AG04450 (cell line): Measurements from ENCODE around the gene ESPNL. TPM values are rescaled to one million over a fixed set of nuclear protein-coding genes. Genes with fewer than 3 reads are reported as not detected.

Experiments
- CTCF ChIA-PET: fragments of 300-600, 350-600 bp; formaldehyde crosslinking; extraction: SDS; loops from one replicate; lab custom pipeline; 2022; ENCODE audit warnings: antibody characterized with exemption, inconsistent platforms; lab: Charles Lee
- POLR2A ChIA-PET: fragments of 350-600 bp; formaldehyde crosslinking; extraction: SDS; loops from one replicate; lab custom pipeline; 2021; ENCODE audit warnings: antibody characterized with exemption, inconsistent platforms; lab: Yijun Ruan, JAX
- DNase-seq: peaks from one replicate; pipeline ENCODE4 v3.0.0-alpha.2; 2011; ENCODE audit warnings: low read depth, low spot score
- H3K27ac ChIP-seq: one replicate; pipeline ENCODE4 v1.5.1; 2012; ENCODE audit warnings: low read depth, low read length, control low read depth
- H3K27me3 ChIP-seq: one replicate; pipeline ENCODE4 v1.6.0; 2012; ENCODE audit warnings: low read length; ENCODE audit not compliant: control insufficient read depth, insufficient read depth
- H3K4me3 ChIP-seq: 2 replicates; pipeline ENCODE4 v1.5.1; 2011; ENCODE audit warnings: mild to moderate bottlenecking, low read depth, low read length, control low read depth
- H3K9me3 ChIP-seq: 2 replicates; pipeline ENCODE4 v1.5.1; 2012; ENCODE audit warnings: low read length; ENCODE audit not compliant: control insufficient read depth, insufficient read depth
- CTCF ChIP-seq: IDR thresholded peaks from 2 replicates; pipeline ENCODE4 v1.5.1; 2011; ENCODE audit warnings: low read depth, low read length, control low read depth, inconsistent platforms
- polyA plus RNA-seq: library from polyadenylated mRNA; depleted of rRNA; stranded (reverse); fragments of >200 nt; gene quantifications from 2 replicates; pipeline ENCODE4 v1.2.3, GENCODE V29; 2011

Gene ESPNL
- polyA plus RNA-seq, 1 experiment, result 1.0 TPM

- POLR2A ChIA-PET, result interaction anchor here (0.6 to 1.3 kb wide), 10 partner anchors 12 to 202 kb away, joined by 3 to 7 read pairs (median 4); no protein-coding TSS in a partner anchor
- CTCF ChIA-PET, result interaction anchor here (0.9 to 1.0 kb wide), 2 partner anchors 36 to 203 kb away, joined by 3 read pairs; no protein-coding TSS in a partner anchor
- no peak for TF ChIP-seq CTCF
- Histone ChIP-seq H3K27me3 (no peaks in the 10 kb centered on the region), H3K27ac (peak overlapping the region; percentile 70), H3K4me3 (peak overlapping the region; percentile 79), H3K9me3 (no peaks in the 10 kb centered on the region; the same call in 1 of the 2 replicates)
- DNase-seq, result no peak
Measured at GRCh38 chr2:238060096-238060541, 40.0 kb upstream of the ESPNL start.

GRCh38 chr2:238060542-238061314, 39.4 kb upstream of the ESPNL start, which contains the start of gene SCLY:
Gene SCLY, plus strand, starts transcription at chr2:238061001. Its CDS starts 54 bp downstream, at chr2:238061055.
- TF ChIP-seq CTCF, result no peak
- CTCF ChIA-PET, result interaction anchor here (0.7 to 1.0 kb wide), 4 partner anchors 36 to 203 kb away, joined by 3 read pairs; no protein-coding TSS in a partner anchor
- Histone ChIP-seq H3K9me3 (no peaks in the 10 kb centered on the region; the same call in 1 of the 2 replicates), H3K4me3 (peak within 1 kb of the TSS; percentile 85), H3K27me3 (no peaks in the 10 kb centered on the region), H3K27ac (peak within 1 kb of the TSS; percentile 70)
- POLR2A ChIA-PET, result interaction anchor here (0.5 to 1.3 kb wide), 15 partner anchors 8 to 203 kb away, joined by 3 to 7 read pairs (median 4); partner anchors contain the start of gene ILKAP
- peak; percentile 92 for DNase-seq

- DNase-seq, result no peak
- CTCF ChIA-PET, result interaction anchor here (0.7 to 1.2 kb wide), 6 partner anchors 37 to 203 kb away, joined by 3 to 5 read pairs (median 3); no protein-coding TSS in a partner anchor
- Histone ChIP-seq H3K4me3 (peak overlapping the region; percentile 85), H3K27ac (peak overlapping the region; percentile 52), H3K27me3 (no peaks in the 10 kb centered on the region), H3K9me3 (no peaks in the 10 kb centered on the region; the same call in 1 of the 2 replicates)
- TF ChIP-seq CTCF, result no peak
- POLR2A ChIA-PET, result interaction anchor here (0.5 to 1.3 kb wide), 12 partner anchors 9 to 203 kb away, joined by 3 to 7 read pairs (median 4); partner anchors contain the start of gene ILKAP
Measured at GRCh38 chr2:238061315-238062202, 38.6 kb upstream of the ESPNL start.

- DNase-seq, result no peak
- POLR2A ChIA-PET, result no interaction called here
- Histone ChIP-seq H3K9me3 (no peaks in the 10 kb centered on the region; the same call in 1 of the 2 replicates), H3K4me3 (no peak overlapping the region), H3K27ac (no peak overlapping the region), H3K27me3 (no peaks in the 10 kb centered on the region)
- CTCF ChIA-PET, result no interaction called here
- no peak for TF ChIP-seq CTCF
Measured at GRCh38 chr2:238063414-238064189, 36.5 kb upstream of the ESPNL start.
